K562 (cell line): Measurements from ENCODE around the gene SLC1A2. TPM values are rescaled to one million over a fixed set of nuclear protein-coding genes. Genes with fewer than 3 reads are reported as not detected.

Source experiments
- CHD2 ChIP-seq: IDR thresholded peaks from 2 replicates; pipeline ENCODE4 v1.6.1; 2011; ENCODE audit warnings: low read depth, low read length
- DMBX1 ChIP-seq: fragments of 250-450 bp; sonication (Bioruptor Pico); IDR thresholded peaks from 2 replicates; pipeline ENCODE4 v1.8.0; 2022; ENCODE audit warnings: inconsistent platforms, mild to moderate bottlenecking, moderate library complexity, borderline replicate concordance
- HDGF ChIP-seq: fragments of 450-650 bp; IDR thresholded peaks from 2 replicates; pipeline ENCODE4 v1.6.1; 2016
- HMG20A ChIP-seq: fragments of 450-650 bp; formaldehyde crosslinking; conservative IDR thresholded peaks from 2 replicates; pipeline ENCODE4 v1.4.0; 2020; ENCODE audit warnings: mild to moderate bottlenecking, mixed read lengths
- LARP7 ChIP-seq: fragments of 450-650 bp; IDR thresholded peaks from 2 replicates; pipeline ENCODE4 v1.6.1; 2016
- MYBL2 ChIP-seq, 2 experiments: fragments of 450-650 bp in 1 of 2; sonication (generic) in 1 of 2; formaldehyde crosslinking in 1 of 2; IDR thresholded peaks; 2 replicates each; pipeline versions ENCODE4 v1.6.1 to v1.8.1; 2017 to 2022; ENCODE audit warnings: borderline replicate concordance in 1 of 2, inconsistent platforms in 1 of 2, low read depth in 1 of 2, mild to moderate bottlenecking in 1 of 2, missing genetic modification reagents in 1 of 2, moderate library complexity in 1 of 2
- SP2 ChIP-seq: IDR thresholded peaks from 2 replicates; pipeline ENCODE4 v1.6.1; 2011; ENCODE audit warnings: mild to moderate bottlenecking, low read depth, low read length, moderate library complexity; ENCODE audit not compliant: poor library complexity, severe bottlenecking; ENCODE audit errors: extremely low read depth
- ZNF224 ChIP-seq: sonication (generic); formaldehyde crosslinking; IDR thresholded peaks from 2 replicates; pipeline ENCODE4 v1.8.0; 2022; ENCODE audit warnings: mild to moderate bottlenecking, missing genetic modification reagents
- polyA plus RNA-seq, 8 experiments: library from polyadenylated mRNA; depleted of rRNA in 4 of 8; stranded (reverse) in 5 of 8; unstranded in 3 of 8; fragments of >200 nt; fragmentation: Nextera tagmentation in 2 of 8; fragmentation: Illumina TruSeq in 1 of 8; extraction: Ambion mirVana in 2 of 8; extraction: Trizol in 1 of 8; gene quantifications; 2 replicates each; pipeline versions ENCODE4 v1.2.1 to v1.2.3, GENCODE V29; 2011 to 2014; ENCODE audit warnings: inconsistent platforms in 1 of 8, missing spikeins in 1 of 8
- total RNA-seq, 7 experiments: library from RNA; depleted of rRNA in 6 of 7; stranded (reverse); fragments of >200 nt in 6 of 7; fragmentation: Illumina TruSeq in 2 of 7; extraction: Trizol in 2 of 7; gene quantifications; 2 replicates each; pipeline versions ENCODE4 v1.2.1 to v1.2.3, GENCODE V29; 2011 to 2021; ENCODE audit warnings: low replicate concordance in 1 of 7
- TF ChIP-seq, protein P1 (sequence below): sonication (generic); formaldehyde crosslinking; IDR thresholded peaks from 2 replicates; pipeline ENCODE4 v1.8.0; 2022; ENCODE audit warnings: mild to moderate bottlenecking, missing genetic modification reagents
- TF ChIP-seq, protein P2 (sequence below): sonication (generic); formaldehyde crosslinking; IDR thresholded peaks from 2 replicates; pipeline ENCODE4 v1.8.0; 2022; ENCODE audit warnings: missing genetic modification reagents, mild to moderate bottlenecking, borderline replicate concordance
- TF ChIP-seq, protein P3 (sequence below): fragments of 450-650 bp; formaldehyde crosslinking; IDR thresholded peaks from 2 replicates; pipeline ENCODE4 v1.4.0; 2020; ENCODE audit warnings: mild to moderate bottlenecking, mixed read lengths

Gene SLC1A2
- total and polyA plus RNA-seq, 9 of the 15 experiments (the other 6 are each of a cell fraction or from before 2014, with no cell fraction given) = 0.03 to 0.07 (median 0.04) TPM; not detected in 5

DNA sequence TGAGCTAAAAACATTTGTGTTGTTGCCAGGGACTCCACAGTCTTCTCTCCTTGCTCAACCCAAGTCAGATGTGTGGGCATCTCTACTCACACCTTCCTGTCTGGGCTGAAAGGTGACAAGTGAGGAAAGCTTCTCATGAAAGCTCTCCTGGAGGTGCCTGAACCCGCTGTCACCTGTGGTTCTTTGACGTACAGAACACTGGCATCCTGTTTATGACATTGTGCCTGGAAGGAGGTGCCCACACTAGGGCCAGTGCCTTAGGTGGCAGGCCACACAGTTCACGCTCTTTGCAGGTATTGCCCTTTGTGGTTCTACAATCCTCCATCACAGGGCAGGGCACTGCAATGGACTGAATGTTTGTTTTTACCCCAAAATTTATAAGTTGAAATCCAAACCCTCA, 171.9 kb downstream of the SLC1A2 start (continued):
- TF ChIP-seq, protein P1, sequence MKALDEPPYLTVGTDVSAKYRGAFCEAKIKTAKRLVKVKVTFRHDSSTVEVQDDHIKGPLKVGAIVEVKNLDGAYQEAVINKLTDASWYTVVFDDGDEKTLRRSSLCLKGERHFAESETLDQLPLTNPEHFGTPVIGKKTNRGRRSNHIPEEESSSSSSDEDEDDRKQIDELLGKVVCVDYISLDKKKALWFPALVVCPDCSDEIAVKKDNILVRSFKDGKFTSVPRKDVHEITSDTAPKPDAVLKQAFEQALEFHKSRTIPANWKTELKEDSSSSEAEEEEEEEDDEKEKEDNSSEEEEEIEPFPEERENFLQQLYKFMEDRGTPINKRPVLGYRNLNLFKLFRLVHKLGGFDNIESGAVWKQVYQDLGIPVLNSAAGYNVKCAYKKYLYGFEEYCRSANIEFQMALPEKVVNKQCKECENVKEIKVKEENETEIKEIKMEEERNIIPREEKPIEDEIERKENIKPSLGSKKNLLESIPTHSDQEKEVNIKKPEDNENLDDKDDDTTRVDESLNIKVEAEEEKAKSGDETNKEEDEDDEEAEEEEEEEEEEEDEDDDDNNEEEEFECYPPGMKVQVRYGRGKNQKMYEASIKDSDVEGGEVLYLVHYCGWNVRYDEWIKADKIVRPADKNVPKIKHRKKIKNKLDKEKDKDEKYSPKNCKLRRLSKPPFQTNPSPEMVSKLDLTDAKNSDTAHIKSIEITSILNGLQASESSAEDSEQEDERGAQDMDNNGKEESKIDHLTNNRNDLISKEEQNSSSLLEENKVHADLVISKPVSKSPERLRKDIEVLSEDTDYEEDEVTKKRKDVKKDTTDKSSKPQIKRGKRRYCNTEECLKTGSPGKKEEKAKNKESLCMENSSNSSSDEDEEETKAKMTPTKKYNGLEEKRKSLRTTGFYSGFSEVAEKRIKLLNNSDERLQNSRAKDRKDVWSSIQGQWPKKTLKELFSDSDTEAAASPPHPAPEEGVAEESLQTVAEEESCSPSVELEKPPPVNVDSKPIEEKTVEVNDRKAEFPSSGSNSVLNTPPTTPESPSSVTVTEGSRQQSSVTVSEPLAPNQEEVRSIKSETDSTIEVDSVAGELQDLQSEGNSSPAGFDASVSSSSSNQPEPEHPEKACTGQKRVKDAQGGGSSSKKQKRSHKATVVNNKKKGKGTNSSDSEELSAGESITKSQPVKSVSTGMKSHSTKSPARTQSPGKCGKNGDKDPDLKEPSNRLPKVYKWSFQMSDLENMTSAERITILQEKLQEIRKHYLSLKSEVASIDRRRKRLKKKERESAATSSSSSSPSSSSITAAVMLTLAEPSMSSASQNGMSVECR (CRISPR knock-in tag) = no peak
- TF ChIP-seq HMG20A = no peak
- no peak for TF ChIP-seq MYBL2 (IDR thresholded peaks at IDR 0.05; ENCODE audit: low read depth)
- no peak for TF ChIP-seq MYBL2 (CRISPR knock-in tag; IDR thresholded peaks at IDR 0.05; ENCODE audit: borderline replicate concordance)
- no peak for TF ChIP-seq HDGF
- TF ChIP-seq, protein P2, sequence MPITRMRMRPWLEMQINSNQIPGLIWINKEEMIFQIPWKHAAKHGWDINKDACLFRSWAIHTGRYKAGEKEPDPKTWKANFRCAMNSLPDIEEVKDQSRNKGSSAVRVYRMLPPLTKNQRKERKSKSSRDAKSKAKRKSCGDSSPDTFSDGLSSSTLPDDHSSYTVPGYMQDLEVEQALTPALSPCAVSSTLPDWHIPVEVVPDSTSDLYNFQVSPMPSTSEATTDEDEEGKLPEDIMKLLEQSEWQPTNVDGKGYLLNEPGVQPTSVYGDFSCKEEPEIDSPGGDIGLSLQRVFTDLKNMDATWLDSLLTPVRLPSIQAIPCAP = no peak
- no peak for TF ChIP-seq CHD2
- TF ChIP-seq ZNF224 (CRISPR knock-in tag) = no peak
- TF ChIP-seq DMBX1 (CRISPR knock-in tag) = no peak
- TF ChIP-seq, protein P3, sequence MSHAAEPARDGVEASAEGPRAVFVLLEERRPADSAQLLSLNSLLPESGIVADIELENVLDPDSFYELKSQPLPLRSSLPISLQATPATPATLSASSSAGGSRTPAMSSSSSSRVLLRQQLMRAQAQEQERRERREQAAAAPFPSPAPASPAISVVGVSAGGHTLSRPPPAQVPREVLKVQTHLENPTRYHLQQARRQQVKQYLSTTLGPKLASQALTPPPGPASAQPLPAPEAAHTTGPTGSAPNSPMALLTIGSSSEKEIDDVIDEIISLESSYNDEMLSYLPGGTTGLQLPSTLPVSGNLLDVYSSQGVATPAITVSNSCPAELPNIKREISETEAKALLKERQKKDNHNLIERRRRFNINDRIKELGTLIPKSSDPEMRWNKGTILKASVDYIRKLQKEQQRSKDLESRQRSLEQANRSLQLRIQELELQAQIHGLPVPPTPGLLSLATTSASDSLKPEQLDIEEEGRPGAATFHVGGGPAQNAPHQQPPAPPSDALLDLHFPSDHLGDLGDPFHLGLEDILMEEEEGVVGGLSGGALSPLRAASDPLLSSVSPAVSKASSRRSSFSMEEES (CRISPR knock-in tag) = no peak
- TF ChIP-seq SP2 = no peak
- TF ChIP-seq LARP7 = no peak
